A673 (cell line): ENCODE data around the gene GUCD1. TPM values are rescaled to one million over a fixed set of nuclear protein-coding genes. Genes with fewer than 3 reads are reported as not detected.

Experiments
- BruUV-seq: library from RNA; stranded (reverse); fragments of 400-500 nt; replicated peaks from 2 replicates; lab custom pipeline; 2021; lab: Mats Ljungman, UMichigan
- CTCF ChIA-PET: fragments of 300-600 bp; sonication (Branson Sonifier 250); formaldehyde crosslinking; loops from one replicate; lab custom pipeline; 2022; ENCODE audit warnings: antibody characterized with exemption; lab: Charles Lee
- POLR2A ChIA-PET: fragments of 300-600 bp; sonication (Branson Sonifier 250); formaldehyde crosslinking; loops from one replicate; lab custom pipeline; 2022; ENCODE audit warnings: antibody characterized with exemption; ENCODE audit not compliant: low non-redundant PET; lab: Charles Lee
- DNase-seq: peaks from one replicate; pipeline ENCODE4 v3.0.0-alpha.2; 2015; ENCODE audit warnings: low spot score
- H3K27ac ChIP-seq: fragments of 200-600 bp; sonication (generic); 2 replicates; pipeline ENCODE4 v1.5.1; 2016; ENCODE audit warnings: mixed run types, low read depth, mild to moderate bottlenecking, mixed read lengths, antibody characterized with exemption, low read length; ENCODE audit not compliant: poor library complexity, severe bottlenecking
- H3K27me3 ChIP-seq: fragments of 200-600 bp; sonication (generic); replicated peaks from 2 replicates; pipeline ENCODE4 v1.6.1; 2017; ENCODE audit warnings: mixed run types, low read depth, mild to moderate bottlenecking, mixed read lengths, antibody characterized with exemption, low read length; ENCODE audit not compliant: insufficient read depth, poor library complexity
- H3K36me3 ChIP-seq: fragments of 200-600 bp; sonication (generic); 2 replicates; pipeline ENCODE4 v1.6.1; 2016; ENCODE audit warnings: mixed run types, mild to moderate bottlenecking, mixed read lengths, antibody characterized with exemption, low read length; ENCODE audit not compliant: insufficient read depth, poor library complexity, severe bottlenecking
- H3K4me1 ChIP-seq: fragments of 200-600 bp; sonication (generic); 2 replicates; pipeline ENCODE4 v1.6.1; 2017; ENCODE audit warnings: mixed run types, mild to moderate bottlenecking, mixed read lengths, antibody characterized with exemption, low read length; ENCODE audit not compliant: insufficient read depth, poor library complexity, severe bottlenecking
- H3K4me3 ChIP-seq: fragments of 200-600 bp; sonication (generic); 2 replicates; pipeline ENCODE4 v1.5.1; 2016; ENCODE audit warnings: low read depth, mixed run types, mild to moderate bottlenecking, mixed read lengths, low read length; ENCODE audit not compliant: poor library complexity, severe bottlenecking
- H3K9me3 ChIP-seq: fragments of 200-600 bp; sonication (generic); 2 replicates; pipeline ENCODE4 v1.6.1; 2016; ENCODE audit warnings: mixed run types, low read depth, mild to moderate bottlenecking, mixed read lengths, antibody characterized with exemption, low read length; ENCODE audit not compliant: poor library complexity, severe bottlenecking
- CTCF ChIP-seq: fragments of 300-800, 200-600 bp; sonication (generic); conservative IDR thresholded peaks from 2 replicates; pipeline ENCODE4 v1.5.1; 2017; ENCODE audit warnings: low read depth, mild to moderate bottlenecking, antibody characterized with exemption, low read length, moderate library complexity, mixed read lengths
- EZH2 ChIP-seq: fragments of 200-600 bp; sonication (generic); IDR thresholded peaks from 2 replicates; pipeline ENCODE4 v1.6.1; 2017; ENCODE audit warnings: borderline replicate concordance, low read depth, mild to moderate bottlenecking, mixed read lengths, antibody characterized with exemption, low read length; ENCODE audit not compliant: poor library complexity, severe bottlenecking
- intact Hi-C: fragments of 100-400 bp; cut with micrococcal nuclease; formaldehyde crosslinking; loops from one replicate; pipeline ENCODE4 v1.10.0; 2022; ENCODE audit not compliant: unreplicated experiment
- total RNA-seq: library from RNA; stranded (reverse); gene quantifications from 2 replicates; pipeline ENCODE4 v1.2.3, GENCODE V29; 2021

The GUCD1 gene
- total RNA-seq, 1 experiment from 2014 or later, result 70.5 TPM

- H3K9me3 ChIP-seq, result no peaks in the 10 kb centered on the region
- no peaks in the 10 kb centered on the region for H3K36me3 ChIP-seq
- ChIA-PET CTCF (interaction anchor here (0.5 to 0.9 kb wide), 2 partner anchors 20 to 105 kb away, joined by 3 to 4 read pairs; no protein-coding TSS in a partner anchor), POLR2A (no interaction called here)
- intact Hi-C loops, result loop anchor here (5.0 kb wide), 1 partner anchor 339 kb away; no protein-coding TSS in a partner anchor
- H3K4me3 ChIP-seq, result no peak overlapping the region
- BruUV-seq, result no TSS peak
- H3K4me1 ChIP-seq, result no peaks in the 10 kb centered on the region
- TF ChIP-seq EZH2 (no peak), CTCF (no peak)
- no peak for DNase-seq
- H3K27ac ChIP-seq, result no peak overlapping the region
- no peaks in the 10 kb centered on the region for H3K27me3 ChIP-seq
Observed at GRCh38 chr22:24526191-24526590, 28.7 kb downstream of the GUCD1 start.

GRCh38 chr22:24525416-24526037 lies 29.4 kb downstream of the GUCD1 start:
- Histone ChIP-seq H3K27me3 (no peaks in the 10 kb centered on the region), H3K27ac (no peak overlapping the region), H3K4me3 (no peak overlapping the region), H3K36me3 (no peaks in the 10 kb centered on the region), H3K4me1 (no peaks in the 10 kb centered on the region), H3K9me3 (no peaks in the 10 kb centered on the region)
- DNase-seq, result peak; percentile 69
- ChIA-PET POLR2A (no interaction called here), CTCF (interaction anchor here (0.5 to 0.9 kb wide), 2 partner anchors 19 to 104 kb away, joined by 3 to 4 read pairs; no protein-coding TSS in a partner anchor)
- intact Hi-C loops, result loop anchor here (1.0 to 5.0 kb wide), 2 partner anchors 200 to 338 kb away; no protein-coding TSS in a partner anchor
- TF ChIP-seq CTCF, result peak; percentile 94
- TF ChIP-seq EZH2, result no peak
- no TSS peak for BruUV-seq

- no peak for DNase-seq
- TF ChIP-seq EZH2, result no peak
- TF ChIP-seq CTCF, result no peak
- intact Hi-C loops, result no loop called here
- Histone ChIP-seq H3K4me1 (peaks cover 3% of the 10 kb centered on the region), H3K9me3 (no peaks in the 10 kb centered on the region), H3K4me3 (no peak overlapping the region), H3K27ac (no peak overlapping the region), H3K27me3 (no peaks in the 10 kb centered on the region), H3K36me3 (no peaks in the 10 kb centered on the region)
- ChIA-PET CTCF (no interaction called here), POLR2A (no interaction called here)
- no TSS peak for BruUV-seq
Observed at GRCh38 chr22:24523873-24524272, 31.1 kb downstream of the GUCD1 start.
